ENCODE data around the gene HGFAC. TPM values are rescaled to one million over a fixed set of nuclear protein-coding genes. Genes with fewer than 3 reads are reported as not detected.

Gene HGFAC
- total and polyA plus RNA-seq, 2 experiments from 2014 or later: 0.87 to 1.7 TPM

DNA sequence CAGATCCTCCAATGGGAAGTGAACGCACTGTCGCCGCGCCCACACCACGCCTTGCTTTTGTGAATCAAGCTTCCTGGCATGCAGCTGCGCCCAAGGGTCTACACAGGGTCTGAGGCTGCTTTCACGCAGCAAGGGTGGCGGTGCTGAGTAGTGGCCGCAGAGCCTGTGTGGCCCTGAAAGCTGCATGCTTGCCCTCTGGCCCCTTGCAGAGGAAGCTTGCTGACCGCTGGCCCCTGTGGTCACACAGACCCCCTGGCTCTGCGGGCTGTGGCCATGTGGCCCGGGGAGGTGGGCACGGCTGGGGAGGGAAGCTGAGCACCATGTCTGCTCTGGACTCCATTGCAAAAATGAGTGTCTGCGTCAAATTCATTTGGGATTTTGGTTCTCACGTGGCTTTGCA lies 30.1 kb downstream of the HGFAC start:
- DNase-seq (ENCODE audit: low spot score): no peak
- Histone ChIP-seq H3K9me2 (replicated peaks; ENCODE audit: insufficient read depth) (no peaks in the 10 kb centered on the region), H3K79me2 (no peaks in the 10 kb centered on the region), H2AFZ (no peak overlapping the region), H3K4me1 (ENCODE audit: insufficient read depth) (no peaks in the 10 kb centered on the region), H3K27ac (no peak overlapping the region), H4K20me1 (ENCODE audit: insufficient read depth, poor library complexity, severe bottlenecking) (no peaks in the 10 kb centered on the region), H3K4me2 (no peak overlapping the region), H3K4me3 (no peak overlapping the region), H3K36me3 (replicated peaks; ENCODE audit: insufficient read depth, low read depth) (no peaks in the 10 kb centered on the region), H3K9me3 (ENCODE audit: low read depth) (no peaks in the 10 kb centered on the region), H3K27me3 (peaks cover 9% of the 10 kb centered on the region)
- WGBS (ENCODE audit: low lambda C conversion rate, missing lambda C conversion rate): 89% methylated on average over 15 of the region's 15 CpGs
- TF ChIP-seq EZH2 (IDR thresholded peaks at IDR 0.05; ENCODE audit: borderline replicate concordance) (no peak), EZH2phosphoT487 (IDR thresholded peaks at IDR 0.05; ENCODE audit: low read depth, severe bottlenecking, unreplicated experiment) (no peak), CTCF (IDR thresholded peaks at IDR 0.05; ENCODE audit: poor library complexity) (no peak)

DNA sequence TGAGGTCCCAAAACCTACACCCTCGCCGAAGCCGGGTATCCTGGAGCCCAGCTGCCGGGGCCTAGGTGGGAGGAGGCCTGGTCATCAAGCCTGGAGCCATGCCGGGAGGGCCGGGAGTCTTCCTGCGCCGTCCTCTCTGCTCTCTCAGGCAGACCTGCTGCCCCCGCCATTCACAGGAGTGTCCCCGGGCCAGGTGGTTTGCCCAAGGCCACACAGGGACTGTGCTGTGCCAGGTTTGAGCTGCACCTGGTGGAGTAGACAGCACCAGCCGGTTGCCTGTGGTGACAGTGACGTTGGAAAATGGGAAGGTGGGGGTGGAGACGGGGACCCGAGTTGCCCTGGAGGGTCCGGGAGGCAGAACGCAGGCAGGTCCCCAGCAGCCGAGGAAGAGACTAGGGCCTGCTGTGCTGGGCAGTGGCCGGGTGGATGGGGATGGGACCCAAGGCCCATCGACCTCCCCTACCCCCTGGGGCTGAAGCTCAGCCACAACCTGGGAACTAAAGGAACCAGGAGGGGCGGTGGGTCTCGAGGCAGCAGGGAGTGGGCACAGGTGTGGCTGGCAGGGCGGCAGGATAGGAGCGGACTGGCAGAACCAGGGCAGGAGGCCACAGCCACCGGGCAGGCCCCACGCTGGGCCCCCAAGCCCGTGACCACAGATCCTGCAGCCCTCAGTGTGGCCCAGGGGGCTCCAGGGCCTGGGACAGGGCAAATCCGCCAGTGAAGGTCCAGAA lies 30.8 kb downstream of the HGFAC start:
- H3K9me3 ChIP-seq (ENCODE audit: low read depth): no peaks in the 10 kb centered on the region
- no peaks in the 10 kb centered on the region for H3K9me2 ChIP-seq (replicated peaks; ENCODE audit: insufficient read depth)
- no peak overlapping the region for H3K27ac ChIP-seq
- H4K20me1 ChIP-seq (ENCODE audit: insufficient read depth, poor library complexity, severe bottlenecking): no peaks in the 10 kb centered on the region
- H3K79me2 ChIP-seq: no peaks in the 10 kb centered on the region
- H3K36me3 ChIP-seq (replicated peaks; ENCODE audit: insufficient read depth, low read depth): no peaks in the 10 kb centered on the region
- no peak overlapping the region for H3K4me2 ChIP-seq
- no peak overlapping the region for H2AFZ ChIP-seq
- TF ChIP-seq CTCF (IDR thresholded peaks at IDR 0.05; ENCODE audit: poor library complexity) (no peak), EZH2phosphoT487 (IDR thresholded peaks at IDR 0.05; ENCODE audit: low read depth, severe bottlenecking, unreplicated experiment) (no peak), EZH2 (IDR thresholded peaks at IDR 0.05; ENCODE audit: borderline replicate concordance) (no peak)
- H3K27me3 ChIP-seq: peaks cover 9% of the 10 kb centered on the region
- no peaks in the 10 kb centered on the region for H3K4me1 ChIP-seq (ENCODE audit: insufficient read depth)
- DNase-seq (ENCODE audit: low spot score): no peak
- H3K4me3 ChIP-seq: no peak overlapping the region
- 93% methylated on average over 27 of the region's 27 CpGs for WGBS (ENCODE audit: low lambda C conversion rate, missing lambda C conversion rate)

GRCh38 chr4:3473181-3473950 lies 31.6 kb downstream of the HGFAC start:
- TF ChIP-seq EZH2 (IDR thresholded peaks at IDR 0.05; ENCODE audit: borderline replicate concordance): no peak
- TF ChIP-seq CTCF (IDR thresholded peaks at IDR 0.05; ENCODE audit: poor library complexity): no peak
- TF ChIP-seq EZH2phosphoT487 (IDR thresholded peaks at IDR 0.05; ENCODE audit: low read depth, severe bottlenecking, unreplicated experiment): no peak
- Histone ChIP-seq H3K4me1 (ENCODE audit: insufficient read depth) (no peaks in the 10 kb centered on the region), H2AFZ (no peak overlapping the region), H3K27ac (no peak overlapping the region), H3K9me3 (ENCODE audit: low read depth) (no peaks in the 10 kb centered on the region), H3K4me2 (no peak overlapping the region), H3K9me2 (replicated peaks; ENCODE audit: insufficient read depth) (no peaks in the 10 kb centered on the region), H3K36me3 (replicated peaks; ENCODE audit: insufficient read depth, low read depth) (no peaks in the 10 kb centered on the region), H4K20me1 (ENCODE audit: insufficient read depth, poor library complexity, severe bottlenecking) (no peaks in the 10 kb centered on the region), H3K27me3 (peaks cover 9% of the 10 kb centered on the region), H3K79me2 (no peaks in the 10 kb centered on the region), H3K4me3 (no peak overlapping the region)
- no peak for DNase-seq (ENCODE audit: low spot score)
- WGBS (ENCODE audit: low lambda C conversion rate, missing lambda C conversion rate): 89% methylated on average over 34 of the region's 41 CpGs

Measured in hepatocyte (in vitro differentiated cells).